IPS-NIHi11 (cell line): Measurements from ENCODE around the gene PLEKHG4B.
"Not testable (repeated sequence)": the region's sequence is repeated elsewhere in the genome, so short reads cannot be mapped to it uniquely, and the experiment has no call there.

ENCODE experiments used
- DNase-seq: peaks from one replicate; pipeline ENCODE4 v3.0.0; 2012; ENCODE audit warnings: mixed read lengths, low spot score

Gene PLEKHG4B, protein sequence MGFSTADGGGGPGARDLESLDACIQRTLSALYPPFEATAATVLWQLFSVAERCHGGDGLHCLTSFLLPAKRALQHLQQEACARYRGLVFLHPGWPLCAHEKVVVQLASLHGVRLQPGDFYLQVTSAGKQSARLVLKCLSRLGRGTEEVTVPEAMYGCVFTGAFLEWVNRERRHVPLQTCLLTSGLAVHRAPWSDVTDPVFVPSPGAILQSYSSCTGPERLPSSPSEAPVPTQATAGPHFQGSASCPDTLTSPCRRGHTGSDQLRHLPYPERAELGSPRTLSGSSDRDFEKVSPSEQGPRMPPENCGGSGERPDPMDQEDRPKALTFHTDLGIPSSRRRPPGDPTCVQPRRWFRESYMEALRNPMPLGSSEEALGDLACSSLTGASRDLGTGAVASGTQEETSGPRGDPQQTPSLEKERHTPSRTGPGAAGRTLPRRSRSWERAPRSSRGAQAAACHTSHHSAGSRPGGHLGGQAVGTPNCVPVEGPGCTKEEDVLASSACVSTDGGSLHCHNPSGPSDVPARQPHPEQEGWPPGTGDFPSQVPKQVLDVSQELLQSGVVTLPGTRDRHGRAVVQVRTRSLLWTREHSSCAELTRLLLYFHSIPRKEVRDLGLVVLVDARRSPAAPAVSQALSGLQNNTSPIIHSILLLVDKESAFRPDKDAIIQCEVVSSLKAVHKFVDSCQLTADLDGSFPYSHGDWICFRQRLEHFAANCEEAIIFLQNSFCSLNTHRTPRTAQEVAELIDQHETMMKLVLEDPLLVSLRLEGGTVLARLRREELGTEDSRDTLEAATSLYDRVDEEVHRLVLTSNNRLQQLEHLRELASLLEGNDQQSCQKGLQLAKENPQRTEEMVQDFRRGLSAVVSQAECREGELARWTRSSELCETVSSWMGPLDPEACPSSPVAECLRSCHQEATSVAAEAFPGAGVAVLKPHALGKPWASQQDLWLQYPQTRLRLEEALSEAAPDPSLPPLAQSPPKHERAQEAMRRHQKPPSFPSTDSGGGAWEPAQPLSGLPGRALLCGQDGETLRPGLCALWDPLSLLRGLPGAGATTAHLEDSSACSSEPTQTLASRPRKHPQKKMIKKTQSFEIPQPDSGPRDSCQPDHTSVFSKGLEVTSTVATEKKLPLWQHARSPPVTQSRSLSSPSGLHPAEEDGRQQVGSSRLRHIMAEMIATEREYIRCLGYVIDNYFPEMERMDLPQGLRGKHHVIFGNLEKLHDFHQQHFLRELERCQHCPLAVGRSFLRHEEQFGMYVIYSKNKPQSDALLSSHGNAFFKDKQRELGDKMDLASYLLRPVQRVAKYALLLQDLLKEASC (N-terminal part only)

GRCh38 chr5:91556-92263, at the start of gene PLEKHG4B:
TSS of gene PLEKHG4B (plus strand) at chr5:92168. CDS start at chr5:92232, 64 bp downstream.
- DNase-seq = peak; percentile 95

DNA sequence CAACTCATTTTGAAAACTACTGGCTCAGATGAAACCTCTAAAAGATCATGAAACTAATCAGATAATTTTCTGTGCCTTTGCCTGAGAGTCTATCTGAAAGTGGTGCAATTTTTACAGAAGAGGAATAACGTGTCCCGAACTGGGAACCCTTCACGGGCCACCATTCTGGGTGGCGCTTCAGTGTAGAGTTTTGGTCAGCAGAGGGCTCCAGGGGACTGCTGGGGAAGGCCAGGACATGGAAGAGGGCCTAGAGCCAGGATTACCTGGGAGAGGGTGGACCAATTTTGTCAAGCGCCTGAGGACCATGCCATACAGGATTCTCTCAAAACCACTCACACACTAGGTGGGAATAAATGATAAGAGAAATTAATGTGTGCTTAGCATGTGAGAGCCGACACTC, 49.7 kb upstream of the PLEKHG4B start:
- DNase-seq = peak; percentile 52

- DNase-seq = no peak
These were observed 43.8 kb upstream of the PLEKHG4B start for GRCh38 chr5:48192-48591.

DNA sequence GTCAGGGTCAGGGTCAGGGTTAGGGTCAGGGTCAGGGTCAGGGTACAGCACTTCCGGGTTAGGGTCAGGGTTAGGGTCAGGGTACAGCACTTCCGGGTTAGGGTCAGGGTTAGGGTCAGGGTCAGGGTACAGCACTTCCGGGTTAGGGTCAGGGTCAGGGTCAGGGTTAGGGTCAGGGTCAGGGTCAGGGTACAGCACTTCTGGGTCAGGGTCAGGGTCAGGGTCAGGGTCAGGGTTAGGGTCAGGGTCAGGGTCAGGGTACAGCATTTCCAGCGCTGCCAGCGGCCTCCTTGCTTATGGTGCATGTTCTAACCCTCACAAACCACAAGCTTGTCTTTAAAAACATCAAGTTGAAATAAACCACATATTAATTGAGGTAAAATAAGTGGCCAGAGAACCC, 42.4 kb upstream of the PLEKHG4B start:
- not testable (repeated sequence) for DNase-seq

DNA sequence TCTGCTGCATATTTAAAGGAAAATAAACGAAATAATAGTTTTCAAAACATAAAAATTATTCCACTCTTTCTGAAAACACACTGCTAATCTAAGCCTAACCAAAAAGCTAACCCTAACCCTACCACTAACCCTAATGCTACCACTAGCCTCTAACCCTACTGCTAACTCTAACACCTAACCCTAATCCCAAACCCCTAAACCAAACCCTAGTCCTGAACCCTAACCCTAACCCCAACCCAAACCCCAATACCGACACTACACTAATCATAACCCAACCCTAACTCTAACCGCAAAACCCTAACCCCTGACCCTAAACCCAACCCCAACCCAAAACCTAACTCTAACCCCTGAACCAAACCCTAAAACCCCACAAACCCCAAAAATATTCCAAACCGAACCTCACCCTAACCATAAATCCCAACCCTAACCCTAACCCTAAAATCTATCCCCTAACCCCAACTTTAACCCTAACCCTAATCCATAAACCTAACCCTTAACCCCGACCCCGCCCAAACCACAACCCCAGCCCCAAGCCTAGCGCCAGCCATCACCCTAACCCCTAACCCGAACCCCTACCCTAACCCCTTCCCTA, 41.9 kb upstream of the PLEKHG4B start:
- no peak for DNase-seq

DNA sequence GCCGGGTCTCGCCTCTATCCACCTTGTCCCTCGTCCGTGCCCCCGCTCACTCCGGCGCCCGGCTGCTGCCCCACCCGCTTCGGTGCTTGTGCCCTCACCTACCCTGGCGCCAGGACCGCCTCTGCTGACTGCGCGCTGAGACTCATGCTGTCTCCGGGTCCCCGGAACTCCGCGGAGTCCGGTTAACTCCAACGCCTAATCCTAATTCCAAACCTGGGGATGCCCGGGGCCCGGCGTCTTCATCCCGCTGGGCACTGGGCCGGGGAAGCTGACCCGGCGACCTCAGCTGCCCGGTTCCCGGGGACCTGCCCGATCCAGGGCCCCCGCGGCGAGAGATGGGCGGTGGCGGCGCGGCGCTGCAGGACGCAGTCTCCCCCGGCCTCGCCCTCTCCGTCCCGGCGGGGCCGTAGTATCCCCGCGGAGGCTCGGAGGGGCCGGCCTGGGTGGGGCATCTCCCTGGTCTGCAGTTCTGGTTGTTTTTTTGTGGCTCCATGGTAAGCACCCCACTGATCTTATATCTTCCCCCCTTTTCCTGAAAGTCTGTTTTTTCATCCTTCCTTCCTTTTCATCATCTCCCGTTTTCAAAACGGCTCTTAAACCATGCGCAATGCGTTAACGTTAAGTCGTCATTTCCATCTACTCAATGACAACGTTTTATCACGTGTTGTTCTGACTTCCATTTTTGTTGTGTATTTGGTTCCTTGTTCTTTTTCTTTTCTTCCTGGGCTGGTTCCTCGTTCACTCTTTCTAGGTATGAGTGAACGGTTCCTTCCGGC, 41.1 kb upstream of the PLEKHG4B start:
- no peak for DNase-seq

GRCh38 chr5:51500-51823, 40.5 kb upstream of the PLEKHG4B start:
- DNase-seq = no peak

- peak; percentile 90 for DNase-seq
These were observed 38.4 kb upstream of the PLEKHG4B start for GRCh38 chr5:53381-54174.

- DNase-seq = no peak
These were observed 37.7 kb upstream of the PLEKHG4B start for GRCh38 chr5:54175-54730.

DNA sequence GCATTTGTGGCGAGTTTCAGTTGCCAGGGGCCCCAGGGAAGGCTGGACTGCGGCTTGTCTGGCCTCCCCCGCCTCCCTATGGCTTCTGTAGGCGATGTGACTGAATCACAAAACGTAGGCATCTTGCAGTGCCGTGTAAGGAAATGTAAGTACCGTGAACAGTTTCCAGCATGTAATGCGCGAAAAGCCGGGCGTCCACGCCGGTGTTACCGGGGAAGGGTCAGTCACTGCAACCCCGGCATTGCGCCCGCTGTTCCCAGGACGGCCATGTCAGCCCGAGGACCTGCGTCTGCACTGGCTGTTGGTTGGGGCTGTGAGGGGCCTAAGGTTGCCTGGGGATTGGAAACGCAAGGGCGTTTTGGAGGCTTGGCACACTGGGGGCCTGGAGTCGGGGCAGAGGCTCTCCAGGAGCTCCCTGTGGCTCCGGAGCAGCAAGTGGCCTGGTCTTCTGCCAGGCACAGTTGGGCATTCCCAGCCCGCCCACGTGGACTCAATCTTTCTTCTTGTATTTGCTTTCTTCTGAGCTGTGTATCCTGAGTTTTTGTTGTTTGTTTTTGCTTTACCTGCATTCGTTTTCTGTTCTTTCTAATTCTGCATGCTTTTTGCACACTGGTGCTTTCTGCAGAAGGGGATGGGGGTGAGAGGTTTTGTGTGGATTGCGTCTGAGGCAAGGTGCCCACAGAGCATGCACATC, 36.9 kb upstream of the PLEKHG4B start:
- no peak for DNase-seq

GRCh38 chr5:56561-57290, 35.2 kb upstream of the PLEKHG4B start:
- DNase-seq = peak; percentile 81

- DNase-seq = not testable (repeated sequence)
These were observed 31.7 kb upstream of the PLEKHG4B start for GRCh38 chr5:60250-60649.

GRCh38 chr5:70440-70839, 21.5 kb upstream of the PLEKHG4B start:
- DNase-seq = no peak

GRCh38 chr5:72316-73180, 19.4 kb upstream of the PLEKHG4B start:
- DNase-seq = not testable (repeated sequence)

DNA sequence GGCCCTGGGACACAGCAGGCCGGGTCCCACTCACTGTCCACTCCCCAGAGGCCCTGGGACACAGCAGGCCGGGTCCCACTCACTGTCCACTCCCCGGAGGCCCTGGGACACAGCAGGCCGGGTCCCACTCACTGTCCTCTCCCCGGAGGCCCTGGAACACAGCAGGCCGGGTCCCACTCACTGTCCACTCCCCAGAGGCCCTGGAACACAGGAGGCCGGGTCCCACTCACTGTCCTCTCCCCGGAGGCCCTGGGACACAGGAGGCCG, 18.9 kb upstream of the PLEKHG4B start:
- DNase-seq = not testable (repeated sequence)

- no peak for DNase-seq
These were observed 18.0 kb upstream of the PLEKHG4B start for GRCh38 chr5:73768-74502.
